Left cardiac atrium (tissue), 4 donors: ENCODE measurements around the gene TRO. TPM values are rescaled to one million over a fixed set of nuclear protein-coding genes. Genes with fewer than 3 reads are reported as not detected.

ENCODE experiments used
- ATAC-seq, 2 donors: fragments of 200-7000 bp; cut with Tn5 transposase; one replicate each; pipeline ENCODE4 v1.9.1; 2020; ENCODE audit warnings: mild to moderate bottlenecking in 2 of 2, moderate library complexity in 2 of 2
- DNase-seq: peaks from one replicate; pipeline ENCODE4 v3.0.0-alpha.2; 2020
- intact Hi-C, 2 donors: fragments of 100-400 bp; cut with DNase I; formaldehyde crosslinking; loops; one replicate each; pipeline versions ENCODE4 v1.14.1 to v1.15.1; 2022 to 2023
- long read RNA-seq: library from polyadenylated mRNA; unstranded; transcript quantifications from one replicate; pipeline ENCODE4 v2.0.0, GENCODE V29; 2021
- total RNA-seq, 2 donors: library from RNA; stranded (reverse); fragmentation: NEBNext Ultra II Directional; extraction: Animal tissue kit (Norgen Biotek cat#: 25700); gene quantifications; one replicate each; pipeline ENCODE4 v1.2.1, GENCODE V29; 2021
- donor health status: DM: no; HTN: yes; CAD: no.
- donor health status: DM: no; HTN: yes; CAD: no; lungs with severe emphysema.
- donor health status: DM: yes; HTN: yes; CAD: no.
- donor health status: Dilated cardiomyopathy.

Gene TRO
- 1 to 10 TPM; 3.7 to 4.9 TPM for total RNA-seq
- long read RNA-seq, partial matches to known transcripts, result 1 of 1 reads
- long read RNA-seq, other reads (novel, unspliced or antisense), result 0 of 1 reads

GRCh38 chrX:54920610-54921426 lies at the start of gene TRO:
TSS of gene TRO (plus strand) at chrX:54920824. CDS start at chrX:54922247, 1,423 bp downstream.
- peak; percentile 53 to 57 for ATAC-seq
- intact Hi-C loops, result no loop called here
- no peak for DNase-seq

- ATAC-seq (no peak), DNase-seq (no peak)
- intact Hi-C loops, result no loop called here
Observed at GRCh38 chrX:54885740-54886139, 34.9 kb upstream of the TRO start.

DNA sequence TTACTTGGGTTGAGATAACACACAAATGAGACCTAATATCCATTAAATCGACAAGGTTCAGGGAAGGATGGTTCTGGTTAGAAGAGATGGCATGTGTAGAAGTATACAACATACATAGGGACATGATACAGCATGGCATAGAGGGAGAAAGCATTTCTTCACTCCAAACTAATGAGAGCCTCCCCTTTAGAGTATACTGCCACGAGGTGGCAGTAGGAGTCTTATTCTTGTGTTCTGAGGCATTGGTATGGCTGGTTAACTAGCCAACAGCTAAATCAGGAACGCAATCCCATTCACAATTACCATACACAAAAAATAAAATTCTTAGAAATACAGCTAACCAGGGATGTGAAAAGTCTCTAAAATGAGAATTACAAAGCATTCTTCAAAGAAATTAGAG lies 29.1 kb upstream of the TRO start:
- no peak for ATAC-seq
- intact Hi-C loops, result loop anchor here in 1 of 2 donors (10.0 kb wide), 1 partner anchor 163 kb away; no protein-coding TSS in a partner anchor

DNA sequence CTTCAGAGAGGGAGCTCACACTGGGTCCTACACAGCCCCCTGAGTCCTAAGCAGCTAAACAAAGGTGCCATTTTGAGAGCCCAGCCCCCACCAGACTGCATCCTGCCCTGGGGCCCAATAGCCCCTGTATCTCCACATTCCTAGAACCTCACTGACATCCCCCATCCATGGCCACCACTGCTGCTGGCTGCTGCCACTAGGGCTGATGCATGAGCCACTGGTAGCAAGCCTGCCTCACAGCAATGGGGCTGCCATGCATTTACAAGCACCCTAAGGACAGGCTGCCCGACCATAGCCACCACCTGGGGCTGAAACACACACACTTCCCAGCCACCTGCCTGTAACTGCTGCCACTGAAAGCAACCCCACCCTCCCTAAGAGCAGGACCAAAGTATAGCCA lies 26.5 kb upstream of the TRO start:
- DNase-seq (no peak), ATAC-seq (no peak)
- intact Hi-C loops, result loop anchor here in 1 of 2 donors (10.0 kb wide), 1 partner anchor 161 kb away; no protein-coding TSS in a partner anchor

More for the DNA sequence above, 29.1 kb upstream of the TRO start:
- DNase-seq, result no peak

- ATAC-seq (no peak), DNase-seq (no peak)
- intact Hi-C loops, result no loop called here
Observed at GRCh38 chrX:54909941-54910340, 10.7 kb upstream of the TRO start.

- ATAC-seq (peak; percentile 86 to 90), DNase-seq (peak; percentile 77)
- intact Hi-C loops, result no loop called here
Observed at GRCh38 chrX:54921427-54922021, 900 bp downstream of the TRO start.

DNA sequence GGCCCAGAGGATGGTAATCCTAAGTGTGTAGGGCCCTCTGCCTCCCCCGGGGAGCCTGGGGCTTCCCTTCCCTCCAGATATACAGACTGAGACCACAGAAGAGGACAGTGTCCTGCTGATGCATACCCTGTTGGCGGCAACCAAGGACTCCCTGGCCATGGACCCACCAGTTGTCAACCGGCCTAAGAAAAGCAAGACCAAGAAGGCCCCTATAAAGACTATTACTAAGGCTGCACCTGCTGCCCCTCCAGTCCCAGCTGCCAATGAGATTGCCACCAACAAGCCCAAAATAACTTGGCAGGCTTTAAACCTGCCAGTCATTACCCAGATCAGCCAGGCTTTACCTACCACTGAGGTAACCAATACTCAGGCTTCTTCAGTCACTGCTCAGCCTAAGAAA lies 1.9 kb downstream of the TRO start:
- no peak for ATAC-seq

GRCh38 chrX:54923376-54923775 lies 2.8 kb downstream of the TRO start:
- ATAC-seq, result no peak
- intact Hi-C loops, result no loop called here
- no peak for DNase-seq

More for the DNA sequence above, 1.9 kb downstream of the TRO start:
- intact Hi-C loops, result no loop called here
- no peak for DNase-seq

GRCh38 chrX:54926978-54927377 lies 6.4 kb downstream of the TRO start:
- ATAC-seq, result no peak
- intact Hi-C loops, result no loop called here
- DNase-seq, result no peak

DNA sequence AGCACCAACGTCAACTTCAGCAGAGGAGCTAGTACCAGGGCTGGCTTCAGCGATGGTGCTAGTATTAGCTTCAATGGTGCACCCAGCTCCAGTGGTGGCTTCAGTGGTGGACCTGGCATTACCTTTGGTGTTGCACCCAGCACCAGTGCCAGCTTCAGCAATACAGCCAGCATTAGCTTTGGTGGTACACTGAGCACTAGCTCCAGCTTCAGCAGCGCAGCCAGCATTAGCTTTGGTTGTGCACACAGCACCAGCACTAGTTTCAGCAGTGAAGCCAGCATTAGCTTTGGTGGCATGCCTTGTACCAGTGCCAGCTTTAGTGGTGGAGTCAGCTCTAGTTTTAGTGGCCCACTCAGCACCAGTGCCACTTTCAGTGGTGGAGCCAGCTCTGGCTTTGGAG lies 8.3 kb downstream of the TRO start:
- ATAC-seq (no peak), DNase-seq (no peak)
- intact Hi-C loops, result no loop called here

DNA sequence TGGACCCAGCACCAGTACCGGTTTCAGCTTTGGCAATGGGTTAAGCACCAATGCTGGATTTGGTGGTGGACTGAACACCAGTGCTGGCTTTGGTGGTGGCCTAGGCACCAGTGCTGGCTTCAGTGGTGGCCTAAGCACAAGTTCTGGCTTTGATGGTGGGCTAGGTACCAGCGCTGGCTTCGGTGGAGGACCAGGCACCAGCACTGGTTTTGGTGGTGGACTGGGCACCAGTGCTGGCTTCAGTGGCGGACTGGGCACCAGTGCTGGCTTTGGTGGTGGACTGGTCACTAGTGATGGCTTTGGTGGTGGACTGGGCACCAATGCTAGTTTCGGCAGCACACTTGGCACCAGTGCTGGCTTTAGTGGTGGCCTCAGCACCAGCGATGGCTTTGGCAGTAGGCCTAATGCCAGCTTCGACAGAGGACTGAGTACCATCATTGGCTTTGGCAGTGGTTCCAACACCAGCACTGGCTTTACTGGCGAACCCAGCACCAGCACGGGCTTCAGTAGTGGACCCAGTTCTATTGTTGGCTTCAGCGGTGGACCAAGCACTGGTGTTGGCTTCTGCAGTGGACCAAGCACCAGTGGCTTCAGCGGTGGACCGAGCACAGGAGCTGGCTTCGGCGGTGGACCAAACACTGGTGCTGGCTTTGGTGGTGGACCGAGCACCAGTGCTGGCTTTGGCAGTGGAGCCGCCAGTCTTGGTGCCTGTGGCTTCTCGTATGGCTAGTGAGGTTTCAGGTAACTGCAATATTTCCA lies 9.8 kb downstream of the TRO start:
- DNase-seq (no peak), ATAC-seq (no peak)
- intact Hi-C loops, result no loop called here

DNA sequence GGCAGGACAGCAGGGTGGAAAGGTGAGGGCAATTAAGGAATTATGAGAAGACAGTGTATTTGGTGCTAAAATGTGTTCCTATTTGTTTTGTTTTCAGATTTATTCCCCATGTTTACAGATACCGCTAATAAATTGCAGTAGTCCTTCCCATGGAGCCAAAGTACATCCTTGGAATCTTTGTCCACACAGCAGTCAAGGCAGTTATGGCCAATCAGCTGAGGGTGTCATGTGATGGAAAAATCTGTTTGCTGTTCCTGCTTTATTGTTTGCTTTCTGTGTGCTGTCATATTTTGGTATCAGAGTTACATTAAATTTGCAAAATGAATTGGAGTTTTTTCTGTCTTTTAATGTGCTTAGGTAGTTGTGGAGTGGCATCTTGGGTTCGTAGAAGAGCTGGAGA lies 10.5 kb downstream of the TRO start:
- no peak for DNase-seq
- ATAC-seq, result no peak
- intact Hi-C loops, result no loop called here

DNA sequence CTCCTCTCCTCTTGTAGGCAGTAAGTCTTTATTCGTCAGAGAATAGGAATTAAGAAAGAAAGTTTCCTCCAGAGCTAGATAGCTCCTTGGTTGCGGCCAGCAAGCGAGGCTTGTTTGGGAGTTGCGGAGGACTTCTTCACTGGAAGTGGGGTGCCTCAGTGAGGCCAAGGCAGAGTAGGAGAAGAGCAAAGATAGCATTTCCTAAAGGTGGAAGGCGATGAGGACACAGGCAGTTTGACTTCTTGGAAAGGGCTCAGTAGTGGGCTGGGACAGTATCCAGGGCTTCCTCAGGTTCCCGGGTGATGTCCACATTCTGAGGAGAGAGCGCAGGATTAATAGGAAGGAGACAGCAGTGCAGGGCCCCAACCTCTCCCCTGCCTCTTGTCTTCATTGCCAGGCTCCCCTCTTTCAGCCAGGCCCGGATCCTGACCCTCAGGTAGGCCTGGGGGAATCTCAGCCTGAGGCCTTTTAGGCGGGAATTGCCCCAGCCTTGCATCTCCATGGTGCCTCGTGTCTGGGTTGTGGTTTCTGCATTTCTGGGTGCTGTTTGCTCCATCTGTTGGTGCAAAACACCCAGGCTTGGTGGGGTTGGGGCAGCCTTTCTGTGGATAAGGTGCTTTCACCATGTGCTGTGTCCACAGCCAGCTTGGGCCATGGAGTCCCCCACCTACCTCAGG lies 12.7 kb downstream of the TRO start:
- ATAC-seq (no peak), DNase-seq (no peak)
- intact Hi-C loops, result no loop called here

DNA sequence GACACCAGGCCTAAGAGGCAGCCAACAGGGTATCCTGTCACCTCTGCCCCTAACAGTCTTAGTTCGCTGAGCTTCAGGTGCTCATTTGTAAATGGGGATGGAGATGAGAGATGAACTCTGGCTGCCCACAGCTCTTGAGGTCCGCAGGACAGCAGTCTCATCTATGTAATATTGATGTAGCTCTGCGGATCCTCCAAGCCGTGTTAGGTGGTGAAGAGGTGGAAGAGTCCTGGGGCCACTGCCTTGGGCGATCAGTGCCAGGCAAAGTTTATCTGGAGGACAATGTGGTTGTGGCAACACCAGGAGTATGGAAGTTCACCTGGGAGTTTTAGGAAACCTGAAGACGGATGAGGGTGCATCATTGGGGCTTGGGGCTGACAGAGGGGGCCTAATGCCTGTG lies 13.4 kb downstream of the TRO start:
- DNase-seq (no peak), ATAC-seq (no peak)
- intact Hi-C loops, result no loop called here

- intact Hi-C loops, result no loop called here
- ATAC-seq (no peak), DNase-seq (no peak)
Observed at GRCh38 chrX:54934890-54935289, 14.3 kb downstream of the TRO start.

DNA sequence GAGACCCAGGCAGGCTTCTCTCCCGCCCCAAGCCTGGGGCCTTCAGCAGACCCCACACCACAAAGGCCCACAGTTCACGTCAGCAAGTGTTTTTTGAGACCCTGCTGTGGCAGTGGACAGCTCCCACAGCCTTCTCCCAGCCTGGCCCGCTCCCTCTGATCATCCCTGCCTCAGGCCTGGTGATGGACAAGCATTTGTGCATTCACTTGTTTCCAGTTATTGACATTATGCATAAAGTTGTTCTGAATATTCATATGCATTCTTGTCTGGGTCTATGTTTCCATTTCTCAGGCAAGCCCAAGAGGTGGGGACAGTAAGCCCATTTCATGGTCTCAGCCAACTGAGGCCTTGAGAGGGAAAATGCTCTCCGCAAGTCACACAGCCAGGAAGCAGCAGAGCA lies 14.7 kb downstream of the TRO start:
- ATAC-seq (no peak), DNase-seq (no peak)
- intact Hi-C loops, result no loop called here

GRCh38 chrX:54937416-54937815 lies 16.8 kb downstream of the TRO start:
- no peak for ATAC-seq
- DNase-seq, result no peak
- intact Hi-C loops, result no loop called here

DNA sequence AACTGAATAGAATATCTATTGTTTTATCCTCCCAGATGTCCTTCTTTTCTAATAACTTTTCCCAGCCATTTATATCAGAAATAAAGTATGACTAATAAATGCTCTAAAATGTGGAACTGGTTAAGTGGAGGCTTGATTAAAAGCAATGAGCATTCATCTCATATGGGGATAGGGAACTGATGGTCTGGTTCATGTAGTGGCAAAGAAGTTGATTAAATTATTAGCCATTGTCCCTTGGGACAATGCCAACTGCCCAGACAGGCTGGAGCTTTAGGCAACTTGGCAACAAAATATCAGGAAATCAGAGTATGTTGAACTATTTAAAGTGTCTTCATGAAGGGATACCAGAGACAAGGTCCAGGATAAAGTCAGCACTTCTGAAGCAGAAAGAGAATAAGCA lies 24.2 kb downstream of the TRO start:
- no peak for ATAC-seq
- DNase-seq, result no peak
- intact Hi-C loops, result no loop called here

- ATAC-seq (no peak), DNase-seq (no peak)
- intact Hi-C loops, result no loop called here
Observed at GRCh38 chrX:54945224-54945623, 24.6 kb downstream of the TRO start.
